ENCODE results near the gene CASP7.
A peak's percentile ranks its signal among the peaks of the same experiment; 100 is the strongest.
"Not testable (repeated sequence)": the region's sequence is repeated elsewhere in the genome, so short reads cannot be mapped to it uniquely, and the experiment has no call there.

CASP7 gene

GRCh38 chr10:113679463-113680189, at the start of gene CASP7:
TSS of gene CASP7 (plus strand) at chr10:113679912. CDS start at chr10:113697494, 17,582 bp downstream.
- peak; percentile 12 to 47 for DNase-seq

- no peak for DNase-seq
Observed at GRCh38 chr10:113630929-113631533, 48.7 kb upstream of the CASP7 start.

- DNase-seq, result no peak
Observed at GRCh38 chr10:113631684-113632367, 47.9 kb upstream of the CASP7 start.

GRCh38 chr10:113639966-113640365, 39.7 kb upstream of the CASP7 start:
- DNase-seq, result no peak

- no peak for DNase-seq
Observed at GRCh38 chr10:113641702-113642101, 38.0 kb upstream of the CASP7 start.

- DNase-seq, result no peak
Observed at GRCh38 chr10:113643183-113643582, 36.5 kb upstream of the CASP7 start.

GRCh38 chr10:113644185-113645120, 35.3 kb upstream of the CASP7 start:
- no peak for DNase-seq

- no peak for DNase-seq
Observed at GRCh38 chr10:113646336-113647201, 33.1 kb upstream of the CASP7 start.

GRCh38 chr10:113647812-113648211, 31.9 kb upstream of the CASP7 start:
- no peak for DNase-seq

- DNase-seq, result no peak
Observed at GRCh38 chr10:113648478-113648877, 31.2 kb upstream of the CASP7 start.

- no peak for DNase-seq
Observed at GRCh38 chr10:113650172-113650571, 29.5 kb upstream of the CASP7 start.

- DNase-seq, result no peak
Observed at GRCh38 chr10:113651021-113651420, 28.7 kb upstream of the CASP7 start.

GRCh38 chr10:113651898-113652297, 27.8 kb upstream of the CASP7 start:
- no peak for DNase-seq

GRCh38 chr10:113652456-113652855, 27.3 kb upstream of the CASP7 start:
- DNase-seq, result not testable (repeated sequence)

- DNase-seq, result no peak
Observed at GRCh38 chr10:113656896-113657295, 22.8 kb upstream of the CASP7 start.

- no peak for DNase-seq
Observed at GRCh38 chr10:113657544-113657943, 22.2 kb upstream of the CASP7 start.

- DNase-seq, result no peak
Observed at GRCh38 chr10:113661332-113661731, 18.4 kb upstream of the CASP7 start.

- DNase-seq, result no peak
Observed at GRCh38 chr10:113663142-113663541, 16.6 kb upstream of the CASP7 start.

GRCh38 chr10:113663908-113664307, 15.8 kb upstream of the CASP7 start, which contains the start of gene NRAP:
TSS of gene NRAP (minus strand) at chr10:113664041. CDS start at chr10:113663882, 159 bp downstream.
- DNase-seq, result no peak

- no peak for DNase-seq
Observed at GRCh38 chr10:113665352-113665751, 14.4 kb upstream of the CASP7 start.

GRCh38 chr10:113665806-113666354, 13.8 kb upstream of the CASP7 start:
- DNase-seq, result no peak

Measured in NCI-H2081 (cell line).